ENCODE results near the gene RUBCNL.

DNA sequence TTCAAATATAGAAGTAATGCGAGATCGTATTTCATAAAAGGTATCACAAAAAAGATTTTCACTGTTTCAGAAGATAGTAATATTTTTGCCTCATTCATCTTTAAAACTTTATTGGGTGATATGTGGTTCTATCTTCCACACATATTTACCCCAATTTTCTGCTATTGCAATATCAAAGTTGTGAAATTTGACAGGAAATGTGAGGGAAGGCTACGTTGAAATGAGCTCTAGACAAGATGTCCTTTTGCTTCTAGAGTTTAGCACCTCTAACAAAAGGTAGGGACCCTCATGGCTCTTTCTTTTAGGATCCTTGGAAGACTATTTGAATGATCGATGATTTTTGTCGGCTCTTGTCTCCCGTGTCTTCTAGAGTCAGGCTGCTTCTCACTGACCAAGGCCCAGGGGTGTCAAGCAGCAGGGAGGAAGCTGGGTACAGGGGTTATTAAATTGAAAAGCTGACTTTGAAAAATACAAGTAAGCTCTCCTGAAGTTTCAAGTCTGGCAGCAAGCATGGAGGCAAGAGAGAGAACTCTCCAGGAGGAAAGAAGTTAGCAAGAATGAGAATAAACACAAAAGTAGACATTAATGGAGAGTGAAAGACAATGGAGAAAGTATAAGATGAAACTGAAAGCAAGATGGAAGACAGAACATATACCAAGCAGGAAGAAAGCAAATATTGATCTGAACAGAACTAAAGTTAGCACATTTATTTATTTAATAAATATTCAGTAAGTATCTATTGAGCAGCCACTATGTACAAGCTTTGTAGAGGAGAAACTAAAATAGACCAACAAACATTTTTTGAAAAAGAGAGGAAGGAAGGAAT is 73.4 kb downstream of the RUBCNL start:
- TF ChIP-seq EZH2 (IDR thresholded peaks at IDR 0.05; ENCODE audit: low read length) = no peak
- TF ChIP-seq, protein P1, sequence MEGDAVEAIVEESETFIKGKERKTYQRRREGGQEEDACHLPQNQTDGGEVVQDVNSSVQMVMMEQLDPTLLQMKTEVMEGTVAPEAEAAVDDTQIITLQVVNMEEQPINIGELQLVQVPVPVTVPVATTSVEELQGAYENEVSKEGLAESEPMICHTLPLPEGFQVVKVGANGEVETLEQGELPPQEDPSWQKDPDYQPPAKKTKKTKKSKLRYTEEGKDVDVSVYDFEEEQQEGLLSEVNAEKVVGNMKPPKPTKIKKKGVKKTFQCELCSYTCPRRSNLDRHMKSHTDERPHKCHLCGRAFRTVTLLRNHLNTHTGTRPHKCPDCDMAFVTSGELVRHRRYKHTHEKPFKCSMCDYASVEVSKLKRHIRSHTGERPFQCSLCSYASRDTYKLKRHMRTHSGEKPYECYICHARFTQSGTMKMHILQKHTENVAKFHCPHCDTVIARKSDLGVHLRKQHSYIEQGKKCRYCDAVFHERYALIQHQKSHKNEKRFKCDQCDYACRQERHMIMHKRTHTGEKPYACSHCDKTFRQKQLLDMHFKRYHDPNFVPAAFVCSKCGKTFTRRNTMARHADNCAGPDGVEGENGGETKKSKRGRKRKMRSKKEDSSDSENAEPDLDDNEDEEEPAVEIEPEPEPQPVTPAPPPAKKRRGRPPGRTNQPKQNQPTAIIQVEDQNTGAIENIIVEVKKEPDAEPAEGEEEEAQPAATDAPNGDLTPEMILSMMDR (optimal IDR thresholded peaks at IDR 0.05 in 1 of 3, IDR thresholded peaks at IDR 0.05 in 1 of 3, conservative IDR thresholded peaks at IDR 0.05 in 1 of 3; ENCODE audit: extremely low read depth in 1 of 3, insufficient read depth in 2 of 3, low read length in 3 of 3) = no peak

Data from keratinocyte (primary cell).